A549 (cell line): Measurements from ENCODE around the gene LOXL1. TPM values are rescaled to one million over a fixed set of nuclear protein-coding genes. Genes with fewer than 3 reads are reported as not detected.

Experiments
- ATAC-seq, 2 experiments: fragments of 200-7000 bp in 1 of 2; fragments of >200 bp in 1 of 2; cut with Nextera tagmentation in 1 of 2; cut with Tn5 transposase in 1 of 2; 3 replicates each; pipeline versions ENCODE4 v1.8.0 to v1.9.1; 2018 to 2020; ENCODE audit warnings: mild to moderate bottlenecking in 1 of 2, moderate library complexity in 1 of 2
- CTCF ChIA-PET: fragments of 300-600 bp; sonication (Branson Sonifier 250); formaldehyde crosslinking; extraction: SDS; loops from one replicate; lab custom pipeline; 2021; ENCODE audit warnings: antibody characterized with exemption, inconsistent platforms; lab: Yijun Ruan, JAX
- POLR2A ChIA-PET: fragments of 350-600 bp; formaldehyde crosslinking; extraction: SDS; loops from one replicate; lab custom pipeline; 2021; ENCODE audit warnings: antibody characterized with exemption, inconsistent platforms; lab: Yijun Ruan, JAX
- DNase-seq, 2 experiments: peaks; one replicate each; pipeline versions ENCODE4 v3.0.0 to v3.0.0-alpha.2; 2011 to 2016; ENCODE audit warnings: low read depth in 1 of 2, low spot score in 1 of 2
- FAIRE-seq: peaks from 2 replicates; lab custom pipeline; 2011; peaks lifted over from hg19 to GRCh38; lab: Jason Lieb, UNC
- H3K27ac ChIP-seq, 2 experiments: fragments of >200 bp; sonication (Bioruptor Twin); formaldehyde crosslinking; 3 replicates each; pipeline ENCODE4 v1.5.1; 2016 to 2017
- H3K4me1 ChIP-seq: fragments of >200 bp; sonication (Bioruptor Twin); formaldehyde crosslinking; 3 replicates; pipeline ENCODE4 v1.6.1; 2016
- H3K4me2 ChIP-seq: fragments of >200 bp; sonication (Bioruptor Twin); formaldehyde crosslinking; 3 replicates; pipeline ENCODE4 v1.6.1; 2016
- H3K4me3 ChIP-seq: fragments of >200 bp; sonication (Bioruptor Twin); formaldehyde crosslinking; 3 replicates; pipeline ENCODE4 v1.5.1; 2016
- H3K9me3 ChIP-seq: fragments of >200 bp; sonication (Bioruptor Twin); formaldehyde crosslinking; 3 replicates; pipeline ENCODE4 v1.6.1; 2016
- BHLHE40 ChIP-seq: IDR thresholded peaks from 2 replicates; pipeline ENCODE4 v1.6.1; 2012; ENCODE audit warnings: low read depth, low read length, inconsistent platforms
- CBX2 ChIP-seq: fragments of 200-600 bp; sonication (generic); IDR thresholded peaks from 2 replicates; pipeline ENCODE4 v1.6.1; 2016; ENCODE audit warnings: low read depth, mild to moderate bottlenecking, borderline replicate concordance
- CBX8 ChIP-seq: fragments of 200-600 bp; sonication (generic); IDR thresholded peaks from 2 replicates; pipeline ENCODE4 v1.6.1; 2016
- CEBPB ChIP-seq, 2 experiments: fragments of >200 bp in 1 of 2; sonication (Bioruptor Twin) in 1 of 2; formaldehyde crosslinking in 1 of 2; IDR thresholded peaks; 2 replicates each; pipeline ENCODE4 v1.6.1; 2012 to 2016
- CHD2 ChIP-seq: fragments of 150-350 bp; IDR thresholded peaks from 2 replicates; pipeline ENCODE4 v1.6.1; 2014; ENCODE audit warnings: low read length; ENCODE audit not compliant: partially characterized antibody
- EHF ChIP-seq: fragments of 250-450 bp; sonication (Bioruptor Pico); IDR thresholded peaks from 2 replicates; pipeline ENCODE4 v1.5.0; 2020; ENCODE audit warnings: mild to moderate bottlenecking
- EHMT2 ChIP-seq: fragments of 200-600 bp; sonication (generic); IDR thresholded peaks from 2 replicates; pipeline ENCODE4 v1.6.1; 2016; ENCODE audit warnings: antibody characterized with exemption, low read depth, mild to moderate bottlenecking, moderate library complexity
- EP300 ChIP-seq, 2 experiments: fragments of >200 bp; sonication (Bioruptor Twin); formaldehyde crosslinking; IDR thresholded peaks; 2 replicates in 1 of 2; 3 replicates in 1 of 2; pipeline ENCODE4 v1.6.1; 2016 to 2017
- FOSB ChIP-seq: fragments of 250-450 bp; sonication (Bioruptor Pico); IDR thresholded peaks from 2 replicates; pipeline ENCODE4 v1.5.0; 2020; ENCODE audit warnings: mild to moderate bottlenecking, moderate library complexity
- GATA3 ChIP-seq: IDR thresholded peaks from 2 replicates; pipeline ENCODE4 v1.6.1; 2012; ENCODE audit warnings: borderline replicate concordance
- HEYL ChIP-seq: fragments of 250-450 bp; sonication (Bioruptor Pico); IDR thresholded peaks from 2 replicates; pipeline ENCODE4 v1.8.0; 2021; ENCODE audit warnings: mild to moderate bottlenecking, moderate library complexity
- HOXA7 ChIP-seq: fragments of 250-450 bp; sonication (Bioruptor Pico); IDR thresholded peaks from 2 replicates; pipeline ENCODE4 v1.5.0; 2020; ENCODE audit warnings: mild to moderate bottlenecking, moderate library complexity
- HOXB13 ChIP-seq: fragments of 250-450 bp; sonication (Bioruptor Pico); IDR thresholded peaks from 2 replicates; pipeline ENCODE4 v1.5.0; 2020; ENCODE audit warnings: low read depth, mild to moderate bottlenecking, moderate library complexity
- KDM5A ChIP-seq: fragments of 200-600 bp; sonication (generic); IDR thresholded peaks from 2 replicates; pipeline ENCODE4 v1.6.1; 2016; ENCODE audit warnings: antibody characterized with exemption, mild to moderate bottlenecking
- NR3C1 ChIP-seq: fragments of >200 bp; sonication (Bioruptor Twin); formaldehyde crosslinking; IDR thresholded peaks from 3 replicates; pipeline ENCODE4 v1.6.1; 2017
- POLR2A ChIP-seq: IDR thresholded peaks from 2 replicates; pipeline ENCODE4 v1.6.1; 2012; ENCODE audit warnings: mild to moderate bottlenecking, low read length
- POLR2AphosphoS2 ChIP-seq: conservative IDR thresholded peaks from 2 replicates; pipeline ENCODE4 v1.6.1; 2012; ENCODE audit warnings: low read length, improper control_type of control experiment, inconsistent platforms
- RCOR1 ChIP-seq: fragments of 150-350 bp; IDR thresholded peaks from 2 replicates; pipeline ENCODE4 v1.6.1; 2014; ENCODE audit warnings: antibody characterized with exemption, low read length, low read depth
- RNF2 ChIP-seq: fragments of 200-600 bp; sonication (generic); IDR thresholded peaks from 2 replicates; pipeline ENCODE4 v1.6.1; 2016; ENCODE audit warnings: low read depth, mild to moderate bottlenecking, antibody characterized with exemption, moderate library complexity, borderline replicate concordance
- SREBF2 ChIP-seq: fragments of 450-650 bp; IDR thresholded peaks from 2 replicates; pipeline ENCODE4 v1.6.1; 2014; ENCODE audit warnings: mild to moderate bottlenecking, moderate library complexity
- TFCP2L1 ChIP-seq: fragments of 250-450 bp; sonication (Bioruptor Pico); IDR thresholded peaks from 2 replicates; pipeline ENCODE4 v1.5.0; 2021; ENCODE audit warnings: mild to moderate bottlenecking
- ZC3H11A ChIP-seq: fragments of 450-650 bp; IDR thresholded peaks from 2 replicates; pipeline ENCODE4 v1.6.1; 2014; ENCODE audit warnings: antibody characterized with exemption, mild to moderate bottlenecking
- ZSCAN20 ChIP-seq: fragments of 250-450 bp; sonication (Bioruptor Pico); IDR thresholded peaks from 2 replicates; pipeline ENCODE4 v1.8.0; 2022; ENCODE audit warnings: mild to moderate bottlenecking, moderate library complexity
- WGBS: methylation state at CpG from one replicate; pipeline ENCODE4 v1.1.6; 2017; ENCODE audit errors: missing lambda C conversion rate; 5-methylcytosine and 5-hydroxymethylcytosine counted together
- polyA plus RNA-seq, 4 experiments: library from polyadenylated mRNA; depleted of rRNA in 3 of 4; stranded (reverse); fragments of >200 nt; fragmentation: RNase III in 1 of 4; extraction: RNeasy Plus Mini Kit Qiagen cat#74134 plus additional on column Dnase treatment in 1 of 4; gene quantifications; 2 replicates in 3 of 4; 3 replicates in 1 of 4; pipeline ENCODE4 v1.2.3, GENCODE V29; 2011 to 2017
- TF ChIP-seq, protein P1 (sequence below): fragments of 450-650 bp; IDR thresholded peaks from 2 replicates; pipeline ENCODE4 v1.6.1; 2014; ENCODE audit warnings: antibody characterized with exemption
- TF ChIP-seq, protein P2 (sequence below): IDR thresholded peaks from 2 replicates; pipeline ENCODE4 v1.6.1; 2012; ENCODE audit warnings: low read depth, borderline replicate concordance
- TF ChIP-seq, protein P3 (sequence below): fragments of >200 bp; sonication (Bioruptor Twin); formaldehyde crosslinking; IDR thresholded peaks from 3 replicates; pipeline ENCODE4 v1.6.1; 2016
- TF ChIP-seq, protein P4 (sequence below): fragments of >200 bp; sonication (Bioruptor Twin); formaldehyde crosslinking; IDR thresholded peaks from 3 replicates; pipeline ENCODE4 v1.5.1; 2016

LOXL1 gene
- polyA plus RNA-seq, 2 of the 4 experiments (the other 2 are of a cell fraction) = 0.62 to 0.65 TPM

DNA sequence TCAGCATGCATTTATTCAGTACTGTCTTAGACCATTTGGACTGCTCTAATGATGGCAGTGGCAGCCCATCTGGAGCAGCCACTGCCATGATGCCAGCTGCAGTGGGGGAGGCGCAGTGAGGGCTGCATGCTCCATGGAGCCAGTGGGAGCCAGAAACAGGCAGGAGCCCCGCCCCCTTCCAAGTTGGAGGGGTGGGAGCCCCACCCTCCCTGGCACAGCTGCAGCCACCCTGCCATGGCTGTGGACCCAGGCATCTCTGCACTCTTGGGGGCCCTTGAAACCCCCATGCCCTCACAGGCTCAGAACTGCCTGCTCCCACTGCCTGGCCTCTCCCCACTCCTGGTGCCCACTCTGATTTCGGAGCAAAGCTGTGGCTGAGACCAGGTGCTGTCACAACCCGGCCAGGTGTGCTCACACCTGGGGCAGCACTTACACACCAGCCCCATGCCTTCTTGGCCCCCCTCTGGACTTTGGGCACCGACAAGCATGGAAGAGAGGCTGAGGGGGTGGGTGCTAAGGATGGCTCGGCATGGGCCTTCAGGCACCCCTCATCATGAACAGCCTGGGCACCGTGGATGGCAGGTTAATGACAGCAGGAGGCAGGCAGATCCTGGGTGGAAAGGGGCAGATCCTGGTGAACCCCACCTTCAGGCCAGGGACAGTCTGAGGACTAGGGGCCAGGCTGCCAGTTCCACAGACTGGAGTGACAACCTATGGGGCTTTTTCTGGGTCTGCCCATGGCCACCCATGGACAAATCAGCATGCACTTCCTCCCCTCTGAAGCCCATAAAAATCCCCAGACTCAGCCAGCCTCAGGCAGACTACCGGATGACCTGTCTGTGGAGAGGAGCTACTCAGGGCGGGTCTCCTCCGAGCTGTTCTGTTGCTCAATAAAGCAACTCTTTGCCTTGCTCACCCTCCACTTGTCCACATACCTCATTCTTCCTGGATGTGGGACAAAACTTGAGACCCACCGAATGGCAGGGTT lies 34.6 kb upstream of the LOXL1 start:
- CTCF ChIA-PET = interaction anchor here (1.5 to 4.7 kb wide), 3 partner anchors 16 to 36 kb away, joined by 5 to 31 read pairs (median 6); partner anchors contain the start of gene TBC1D21
- no peak overlapping the region for H3K27ac ChIP-seq
- H3K4me2 ChIP-seq = no peak overlapping the region
- no peak for DNase-seq
- no peak overlapping the region for H3K4me3 ChIP-seq
- POLR2A ChIA-PET = no interaction called here
- WGBS = 25% methylated on average over 6 of the region's 11 CpGs
- ATAC-seq = no peak
- no peaks in the 10 kb centered on the region for H3K9me3 ChIP-seq
- no peak for FAIRE-seq
- TF ChIP-seq HOXA7 (CRISPR knock-in tag) (no peak), BHLHE40 (no peak), CBX8 (no peak), POLR2A (no peak), CHD2 (no peak), HOXB13 (CRISPR knock-in tag) (no peak), SREBF2 (no peak), ZSCAN20 (CRISPR knock-in tag) (no peak), GATA3 (no peak), ZC3H11A (no peak), HEYL (CRISPR knock-in tag) (no peak), EHF (no peak), FOSB (CRISPR knock-in tag) (no peak), NR3C1 (no peak), EP300 (IDR thresholded peaks at IDR 0.05) (no peak)
- TF ChIP-seq, protein P1, sequence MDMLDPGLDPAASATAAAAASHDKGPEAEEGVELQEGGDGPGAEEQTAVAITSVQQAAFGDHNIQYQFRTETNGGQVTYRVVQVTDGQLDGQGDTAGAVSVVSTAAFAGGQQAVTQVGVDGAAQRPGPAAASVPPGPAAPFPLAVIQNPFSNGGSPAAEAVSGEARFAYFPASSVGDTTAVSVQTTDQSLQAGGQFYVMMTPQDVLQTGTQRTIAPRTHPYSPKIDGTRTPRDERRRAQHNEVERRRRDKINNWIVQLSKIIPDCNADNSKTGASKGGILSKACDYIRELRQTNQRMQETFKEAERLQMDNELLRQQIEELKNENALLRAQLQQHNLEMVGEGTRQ = no peak
- TF ChIP-seq, protein P2, sequence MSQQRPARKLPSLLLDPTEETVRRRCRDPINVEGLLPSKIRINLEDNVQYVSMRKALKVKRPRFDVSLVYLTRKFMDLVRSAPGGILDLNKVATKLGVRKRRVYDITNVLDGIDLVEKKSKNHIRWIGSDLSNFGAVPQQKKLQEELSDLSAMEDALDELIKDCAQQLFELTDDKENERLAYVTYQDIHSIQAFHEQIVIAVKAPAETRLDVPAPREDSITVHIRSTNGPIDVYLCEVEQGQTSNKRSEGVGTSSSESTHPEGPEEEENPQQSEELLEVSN = no peak
- TF ChIP-seq, protein P3, sequence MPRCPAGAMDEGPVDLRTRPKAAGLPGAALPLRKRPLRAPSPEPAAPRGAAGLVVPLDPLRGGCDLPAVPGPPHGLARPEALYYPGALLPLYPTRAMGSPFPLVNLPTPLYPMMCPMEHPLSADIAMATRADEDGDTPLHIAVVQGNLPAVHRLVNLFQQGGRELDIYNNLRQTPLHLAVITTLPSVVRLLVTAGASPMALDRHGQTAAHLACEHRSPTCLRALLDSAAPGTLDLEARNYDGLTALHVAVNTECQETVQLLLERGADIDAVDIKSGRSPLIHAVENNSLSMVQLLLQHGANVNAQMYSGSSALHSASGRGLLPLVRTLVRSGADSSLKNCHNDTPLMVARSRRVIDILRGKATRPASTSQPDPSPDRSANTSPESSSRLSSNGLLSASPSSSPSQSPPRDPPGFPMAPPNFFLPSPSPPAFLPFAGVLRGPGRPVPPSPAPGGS = no peak
- H3K4me1 ChIP-seq = no peaks in the 10 kb centered on the region

DNA sequence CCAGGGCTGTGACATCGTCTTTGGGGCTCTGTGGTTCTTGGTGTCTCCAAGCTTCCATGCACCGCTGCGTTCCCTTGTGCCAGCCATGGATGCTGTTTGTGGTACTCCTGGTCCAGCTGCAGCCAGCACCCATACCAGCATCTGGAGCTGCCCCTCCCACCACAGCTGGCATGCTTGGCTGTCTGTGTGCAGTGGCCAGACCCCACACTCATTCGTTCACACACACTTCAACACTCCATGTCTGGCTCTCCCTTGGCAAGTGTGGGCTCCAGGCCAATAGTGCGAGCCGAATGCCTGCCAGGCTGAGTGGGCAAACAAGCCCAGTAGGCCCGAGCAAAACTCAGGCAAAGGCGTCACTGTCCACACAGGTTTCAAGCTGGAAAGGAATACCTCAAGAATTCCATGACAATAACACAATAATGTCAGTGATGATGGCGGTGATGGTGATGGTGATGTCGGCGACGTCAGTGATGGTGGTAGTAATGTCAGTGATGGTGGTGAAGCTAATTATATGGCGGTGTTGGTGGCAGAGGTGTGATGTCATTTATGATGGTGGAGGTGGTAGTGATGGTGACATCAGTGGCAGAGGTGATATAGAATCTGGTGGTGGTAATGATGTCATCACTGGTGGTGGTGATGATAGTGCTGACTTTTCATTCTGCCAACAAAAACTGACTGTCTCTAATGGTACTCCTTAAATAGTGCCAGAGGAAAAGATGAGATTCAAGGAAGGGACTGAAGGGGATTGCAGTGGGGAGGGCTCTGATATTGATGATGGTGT lies 33.6 kb upstream of the LOXL1 start:
- ATAC-seq (no peak), DNase-seq (no peak), FAIRE-seq (no peak)
- H3K9me3 ChIP-seq = no peaks in the 10 kb centered on the region
- no peak overlapping the region for H3K27ac ChIP-seq
- POLR2A ChIA-PET = no interaction called here
- WGBS = 62% methylated on average over 12 of the region's 13 CpGs
- CTCF ChIA-PET = interaction anchor here (1.5 to 4.7 kb wide), 2 partner anchors 15 to 35 kb away, joined by 5 to 31 read pairs; no protein-coding TSS in a partner anchor
- H3K4me2 ChIP-seq = no peak overlapping the region
- no peak overlapping the region for H3K4me3 ChIP-seq
- TF ChIP-seq BHLHE40 (no peak), EHMT2 (no peak), POLR2AphosphoS2 (no peak), CBX2 (no peak), RCOR1 (no peak), KDM5A (no peak), ZSCAN20 (CRISPR knock-in tag) (no peak), HOXB13 (CRISPR knock-in tag) (no peak), TFCP2L1 (no peak), RNF2 (no peak), POLR2A (no peak), SREBF2 (no peak), HOXA7 (CRISPR knock-in tag) (no peak), CEBPB (IDR thresholded peaks at IDR 0.05) (no peak)
- TF ChIP-seq, protein P2 = no peak
- TF ChIP-seq, protein P4, sequence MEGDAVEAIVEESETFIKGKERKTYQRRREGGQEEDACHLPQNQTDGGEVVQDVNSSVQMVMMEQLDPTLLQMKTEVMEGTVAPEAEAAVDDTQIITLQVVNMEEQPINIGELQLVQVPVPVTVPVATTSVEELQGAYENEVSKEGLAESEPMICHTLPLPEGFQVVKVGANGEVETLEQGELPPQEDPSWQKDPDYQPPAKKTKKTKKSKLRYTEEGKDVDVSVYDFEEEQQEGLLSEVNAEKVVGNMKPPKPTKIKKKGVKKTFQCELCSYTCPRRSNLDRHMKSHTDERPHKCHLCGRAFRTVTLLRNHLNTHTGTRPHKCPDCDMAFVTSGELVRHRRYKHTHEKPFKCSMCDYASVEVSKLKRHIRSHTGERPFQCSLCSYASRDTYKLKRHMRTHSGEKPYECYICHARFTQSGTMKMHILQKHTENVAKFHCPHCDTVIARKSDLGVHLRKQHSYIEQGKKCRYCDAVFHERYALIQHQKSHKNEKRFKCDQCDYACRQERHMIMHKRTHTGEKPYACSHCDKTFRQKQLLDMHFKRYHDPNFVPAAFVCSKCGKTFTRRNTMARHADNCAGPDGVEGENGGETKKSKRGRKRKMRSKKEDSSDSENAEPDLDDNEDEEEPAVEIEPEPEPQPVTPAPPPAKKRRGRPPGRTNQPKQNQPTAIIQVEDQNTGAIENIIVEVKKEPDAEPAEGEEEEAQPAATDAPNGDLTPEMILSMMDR = no peak
- TF ChIP-seq, protein P1 = no peak
- H3K4me1 ChIP-seq = peaks cover 3% of the 10 kb centered on the region; the same call in 1 of the 3 replicates
